ENCODE measurements around the gene ATXN1.
A peak's percentile ranks its signal among the peaks of the same experiment; 100 is the strongest.

ATXN1 gene

GRCh38 chr6:16420337-16420714, 340.9 kb downstream of the ATXN1 start:
- H4K20me1 ChIP-seq (ENCODE audit: low read depth, low read length) = no peaks in the 10 kb centered on the region
- H3K9me3 ChIP-seq (ENCODE audit: insufficient read depth, low read length) = no peaks in the 10 kb centered on the region
- H3K27ac ChIP-seq (ENCODE audit: low read depth, low read length) = peak overlapping the region; percentile 86
- H3K9me2 ChIP-seq (replicated peaks; ENCODE audit: insufficient read depth, low read length) = no peaks in the 10 kb centered on the region
- peak overlapping the region; percentile 61 for H3K4me2 ChIP-seq (ENCODE audit: low read depth, low read length, poor library complexity, severe bottlenecking)
- peaks cover 14% of the 10 kb centered on the region for H3F3A ChIP-seq (ENCODE audit: insufficient read depth)
- H2AFZ ChIP-seq (ENCODE audit: low read depth, low read length, severe bottlenecking) = peak overlapping the region; percentile 69
- no peaks in the 10 kb centered on the region for H3K36me3 ChIP-seq (ENCODE audit: low read length)
- H3K9ac ChIP-seq (ENCODE audit: low read length) = peak overlapping the region; percentile 28
- H3K27me3 ChIP-seq (ENCODE audit: low read length) = no peaks in the 10 kb centered on the region
- no peaks in the 10 kb centered on the region for H3K79me2 ChIP-seq (ENCODE audit: insufficient read depth, low read length)
- TF ChIP-seq EZH2phosphoT487 (conservative IDR thresholded peaks at IDR 0.05; ENCODE audit: low read length) (no peak), CTCF (IDR thresholded peaks at IDR 0.05; ENCODE audit: insufficient read depth, low read length, poor library complexity, severe bottlenecking) (no peak)
- peak overlapping the region; percentile 12 for H3K4me3 ChIP-seq (ENCODE audit: insufficient read depth, low read length, poor library complexity, severe bottlenecking)

GRCh38 chr6:16419636-16420336, 341.5 kb downstream of the ATXN1 start:
- no peaks in the 10 kb centered on the region for H4K20me1 ChIP-seq (ENCODE audit: low read depth, low read length)
- no peaks in the 10 kb centered on the region for H3K36me3 ChIP-seq (ENCODE audit: low read length)
- H3F3A ChIP-seq (ENCODE audit: insufficient read depth) = peaks cover 14% of the 10 kb centered on the region
- no peaks in the 10 kb centered on the region for H3K9me3 ChIP-seq (ENCODE audit: insufficient read depth, low read length)
- H3K4me3 ChIP-seq (ENCODE audit: insufficient read depth, low read length, poor library complexity, severe bottlenecking) = peak overlapping the region; percentile 12
- H3K9ac ChIP-seq (ENCODE audit: low read length) = peak overlapping the region; percentile 28
- H3K27ac ChIP-seq (ENCODE audit: low read depth, low read length) = peak overlapping the region; percentile 86
- no peaks in the 10 kb centered on the region for H3K79me2 ChIP-seq (ENCODE audit: insufficient read depth, low read length)
- TF ChIP-seq CTCF (IDR thresholded peaks at IDR 0.05; ENCODE audit: insufficient read depth, low read length, poor library complexity, severe bottlenecking) (no peak), EZH2phosphoT487 (conservative IDR thresholded peaks at IDR 0.05; ENCODE audit: low read length) (no peak)
- no peaks in the 10 kb centered on the region for H3K27me3 ChIP-seq (ENCODE audit: low read length)
- H2AFZ ChIP-seq (ENCODE audit: low read depth, low read length, severe bottlenecking) = peak overlapping the region; percentile 69
- peak overlapping the region; percentile 61 for H3K4me2 ChIP-seq (ENCODE audit: low read depth, low read length, poor library complexity, severe bottlenecking)
- H3K9me2 ChIP-seq (replicated peaks; ENCODE audit: insufficient read depth, low read length) = no peaks in the 10 kb centered on the region

GRCh38 chr6:16418151-16418550, 343.1 kb downstream of the ATXN1 start:
- Histone ChIP-seq H3K4me2 (ENCODE audit: low read depth, low read length, poor library complexity, severe bottlenecking) (no peak overlapping the region), H3K79me2 (ENCODE audit: insufficient read depth, low read length) (no peaks in the 10 kb centered on the region), H3K27ac (ENCODE audit: low read depth, low read length) (no peak overlapping the region), H3K36me3 (ENCODE audit: low read length) (no peaks in the 10 kb centered on the region), H4K20me1 (ENCODE audit: low read depth, low read length) (no peaks in the 10 kb centered on the region), H2AFZ (ENCODE audit: low read depth, low read length, severe bottlenecking) (no peak overlapping the region), H3K9me3 (ENCODE audit: insufficient read depth, low read length) (no peaks in the 10 kb centered on the region), H3K4me3 (ENCODE audit: insufficient read depth, low read length, poor library complexity, severe bottlenecking) (no peak overlapping the region), H3K27me3 (ENCODE audit: low read length) (no peaks in the 10 kb centered on the region), H3K9ac (ENCODE audit: low read length) (no peak overlapping the region), H3K9me2 (replicated peaks; ENCODE audit: insufficient read depth, low read length) (no peaks in the 10 kb centered on the region), H3F3A (ENCODE audit: insufficient read depth) (peaks cover 14% of the 10 kb centered on the region)
- no peak for TF ChIP-seq EZH2phosphoT487 (conservative IDR thresholded peaks at IDR 0.05; ENCODE audit: low read length)
- TF ChIP-seq CTCF (IDR thresholded peaks at IDR 0.05; ENCODE audit: insufficient read depth, low read length, poor library complexity, severe bottlenecking) = no peak
